Measurements from ENCODE around the gene SPATC1L. TPM values are rescaled to one million over a fixed set of nuclear protein-coding genes. Genes with fewer than 3 reads are reported as not detected.

Gene SPATC1L
- total RNA-seq, 6 donors from 2014 or later: 0.91 to 22.0 (median 7.2) TPM

- ATAC-seq (ENCODE audit: low FRiP score in 2 of 2): peak in 1 of 2 donors; percentile 5
- WGBS, 2 donors: 19 to 50% methylated on average over 2 to 5 of the region's 18 CpGs
- TF ChIP-seq POLR2AphosphoS5 (IDR thresholded peaks at IDR 0.05) (no peak), POLR2A (IDR thresholded peaks at IDR 0.05) (no peak), EP300 (IDR thresholded peaks at IDR 0.05) (no peak)
- TF ChIP-seq, protein P1, sequence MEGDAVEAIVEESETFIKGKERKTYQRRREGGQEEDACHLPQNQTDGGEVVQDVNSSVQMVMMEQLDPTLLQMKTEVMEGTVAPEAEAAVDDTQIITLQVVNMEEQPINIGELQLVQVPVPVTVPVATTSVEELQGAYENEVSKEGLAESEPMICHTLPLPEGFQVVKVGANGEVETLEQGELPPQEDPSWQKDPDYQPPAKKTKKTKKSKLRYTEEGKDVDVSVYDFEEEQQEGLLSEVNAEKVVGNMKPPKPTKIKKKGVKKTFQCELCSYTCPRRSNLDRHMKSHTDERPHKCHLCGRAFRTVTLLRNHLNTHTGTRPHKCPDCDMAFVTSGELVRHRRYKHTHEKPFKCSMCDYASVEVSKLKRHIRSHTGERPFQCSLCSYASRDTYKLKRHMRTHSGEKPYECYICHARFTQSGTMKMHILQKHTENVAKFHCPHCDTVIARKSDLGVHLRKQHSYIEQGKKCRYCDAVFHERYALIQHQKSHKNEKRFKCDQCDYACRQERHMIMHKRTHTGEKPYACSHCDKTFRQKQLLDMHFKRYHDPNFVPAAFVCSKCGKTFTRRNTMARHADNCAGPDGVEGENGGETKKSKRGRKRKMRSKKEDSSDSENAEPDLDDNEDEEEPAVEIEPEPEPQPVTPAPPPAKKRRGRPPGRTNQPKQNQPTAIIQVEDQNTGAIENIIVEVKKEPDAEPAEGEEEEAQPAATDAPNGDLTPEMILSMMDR (IDR thresholded peaks at IDR 0.05): no peak
- Histone ChIP-seq H3K36me3 (no peaks in the 10 kb centered on the region), H3K4me1 (peaks cover 0 to 13% (median 10%) of the 10 kb centered on the region in 4 donors), H3K27ac (no peak overlapping the region), H3K9me3 (no peaks in the 10 kb centered on the region), H3K27me3 (no peaks in the 10 kb centered on the region), H3K4me3 (peak overlapping the region in 1 of 4 donors; percentile 39)
- DNase-seq: peak; percentile 16 to 83
Measured at GRCh38 chr21:46152927-46153246, 31.4 kb downstream of the SPATC1L start.

DNA sequence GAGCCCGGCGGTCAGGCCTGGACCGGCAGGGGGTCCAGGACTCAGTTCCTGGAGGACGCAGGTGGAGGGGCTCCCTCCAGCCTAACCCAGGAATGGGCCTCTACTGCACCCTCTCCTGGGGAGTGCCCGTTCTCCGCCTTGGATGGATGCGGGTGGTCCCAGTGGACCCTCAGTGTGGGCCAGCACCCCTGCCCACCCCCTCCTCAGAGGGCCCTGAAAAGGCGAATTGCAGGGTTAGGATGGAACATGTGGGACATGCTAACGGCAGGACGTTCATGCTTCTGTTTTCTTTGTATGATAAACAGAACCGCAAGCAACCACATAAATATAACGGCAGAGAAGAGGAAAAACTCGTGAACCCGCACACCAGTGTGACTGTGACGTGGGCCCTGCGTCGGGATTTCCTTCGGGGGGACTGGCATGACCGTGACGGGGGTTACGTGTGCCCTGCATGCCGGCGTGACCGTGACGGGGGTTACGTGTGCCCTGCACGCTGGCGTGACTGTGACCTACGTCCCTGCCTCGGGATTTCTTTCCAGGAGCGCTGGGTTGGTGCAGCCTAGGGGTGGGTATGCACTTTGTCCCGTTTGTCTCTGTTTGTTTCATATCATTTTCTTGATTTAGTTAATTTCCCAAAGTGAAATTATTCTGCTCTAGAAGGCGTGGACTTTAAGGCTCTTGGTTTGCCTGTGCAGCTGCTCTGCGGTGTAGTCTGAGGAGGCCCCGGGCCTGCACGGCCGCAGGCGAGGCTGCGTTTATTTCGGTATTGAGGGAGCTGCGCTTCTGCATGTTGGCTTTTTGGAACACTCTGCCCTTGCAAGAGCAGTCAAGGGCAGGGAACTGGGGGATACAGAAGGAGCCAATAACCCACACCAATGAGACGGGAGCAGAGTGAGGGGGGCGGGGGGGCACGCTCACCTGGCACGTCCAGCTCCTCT lies 32.0 kb downstream of the SPATC1L start:
- DNase-seq: peak in 1 of 2 donors; percentile 66
- no peak overlapping the region for H3K4me3 ChIP-seq
- TF ChIP-seq POLR2A (IDR thresholded peaks at IDR 0.05): no peak
- TF ChIP-seq, protein P1 (IDR thresholded peaks at IDR 0.05): no peak
- TF ChIP-seq POLR2AphosphoS5 (IDR thresholded peaks at IDR 0.05): no peak
- TF ChIP-seq EP300 (IDR thresholded peaks at IDR 0.05): no peak

DNA sequence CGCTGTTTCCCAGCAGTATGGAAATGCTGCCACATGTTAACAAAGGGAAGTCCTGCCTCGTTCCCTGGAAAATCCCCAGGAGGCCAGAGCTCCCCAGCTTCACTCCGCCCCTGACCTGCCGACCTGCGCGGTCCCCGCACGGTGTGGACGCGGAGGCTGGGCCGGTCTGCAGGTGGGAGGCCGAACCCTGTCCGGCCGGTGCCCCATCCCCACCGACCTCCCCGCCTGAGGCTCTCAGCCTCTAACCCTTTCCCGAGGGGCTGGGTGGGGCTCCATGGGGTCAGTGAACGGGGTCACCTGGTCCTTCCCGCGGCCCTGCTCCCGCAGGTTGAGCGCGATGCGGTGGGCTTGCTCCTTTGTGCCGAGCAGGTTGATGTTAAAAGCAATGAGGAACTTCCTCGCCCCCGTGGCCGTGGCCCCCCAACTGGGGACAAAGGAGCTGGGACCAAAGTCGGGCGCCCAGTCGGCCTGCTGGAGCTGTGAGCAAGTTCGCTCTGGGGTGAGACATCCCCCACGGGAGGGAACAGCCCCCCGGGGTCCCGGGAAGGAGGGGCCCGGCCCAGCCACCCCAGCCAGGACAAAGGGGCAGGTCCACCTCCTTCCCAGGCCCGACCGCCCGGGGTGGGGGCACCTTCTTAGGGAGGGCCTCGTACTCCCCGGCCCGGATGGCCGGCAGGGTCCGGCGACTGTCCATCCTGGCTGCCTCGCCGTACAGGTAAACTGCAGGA lies 32.8 kb downstream of the SPATC1L start:
- 89 to 94% methylated on average over 27 to 42 of the region's 47 CpGs for WGBS, 2 donors

More for the DNA sequence above, 32.0 kb downstream of the SPATC1L start:
- Histone ChIP-seq H3K27me3 (no peaks in the 10 kb centered on the region), H3K27ac (no peak overlapping the region), H3K9me3 (no peaks in the 10 kb centered on the region), H3K4me1 (peaks cover 0 to 13% (median 10%) of the 10 kb centered on the region in 4 donors), H3K36me3 (no peaks in the 10 kb centered on the region)
- WGBS, 2 donors: 92 to 96% methylated on average over 41 to 45 of the region's 45 CpGs
- no peak for ATAC-seq (ENCODE audit: low FRiP score in 2 of 2)

GRCh38 chr21:46150491-46151121 lies 33.7 kb downstream of the SPATC1L start:
- ATAC-seq (ENCODE audit: low FRiP score in 2 of 2) (no peak), DNase-seq (peak; percentile 14 to 62)
- Histone ChIP-seq H3K9me3 (no peaks in the 10 kb centered on the region), H3K36me3 (no peaks in the 10 kb centered on the region), H3K4me3 (no peak overlapping the region), H3K27ac (no peak overlapping the region), H3K4me1 (peaks cover 0 to 13% (median 10%) of the 10 kb centered on the region in 4 donors), H3K27me3 (no peaks in the 10 kb centered on the region)
- WGBS, 2 donors: 86 to 89% methylated on average over 21 to 23 of the region's 24 CpGs
- TF ChIP-seq EP300 (IDR thresholded peaks at IDR 0.05) (no peak), POLR2A (IDR thresholded peaks at IDR 0.05) (no peak), POLR2AphosphoS5 (IDR thresholded peaks at IDR 0.05) (no peak)
- TF ChIP-seq, protein P1 (IDR thresholded peaks at IDR 0.05): no peak

More for the DNA sequence above, 32.8 kb downstream of the SPATC1L start:
- Histone ChIP-seq H3K27ac (no peak overlapping the region), H3K4me1 (peaks cover 0 to 13% (median 10%) of the 10 kb centered on the region in 4 donors), H3K9me3 (no peaks in the 10 kb centered on the region), H3K27me3 (no peaks in the 10 kb centered on the region), H3K4me3 (no peak overlapping the region), H3K36me3 (no peaks in the 10 kb centered on the region)
- TF ChIP-seq EP300 (IDR thresholded peaks at IDR 0.05) (no peak), POLR2AphosphoS5 (IDR thresholded peaks at IDR 0.05) (no peak), POLR2A (IDR thresholded peaks at IDR 0.05) (no peak)
- TF ChIP-seq, protein P1 (IDR thresholded peaks at IDR 0.05): no peak
- ATAC-seq (ENCODE audit: low FRiP score in 2 of 2) (no peak), DNase-seq (peak; percentile 17 to 85)

All from upper lobe of left lung (tissue), 6 donors.